NCI-H345 treated with DMSO at 0.1 percent for 48 hours (cell line): ENCODE results near the gene TMEM244.
"Not testable (repeated sequence)": the region's sequence is repeated elsewhere in the genome, so short reads cannot be mapped to it uniquely, and the experiment has no call there.

ENCODE experiments used
- DNase-seq: peaks from one replicate; lab custom pipeline; 2025; ENCODE audit not compliant: unreplicated experiment; lab: John Stamatoyannopoulos, UW

The TMEM244 gene

DNA sequence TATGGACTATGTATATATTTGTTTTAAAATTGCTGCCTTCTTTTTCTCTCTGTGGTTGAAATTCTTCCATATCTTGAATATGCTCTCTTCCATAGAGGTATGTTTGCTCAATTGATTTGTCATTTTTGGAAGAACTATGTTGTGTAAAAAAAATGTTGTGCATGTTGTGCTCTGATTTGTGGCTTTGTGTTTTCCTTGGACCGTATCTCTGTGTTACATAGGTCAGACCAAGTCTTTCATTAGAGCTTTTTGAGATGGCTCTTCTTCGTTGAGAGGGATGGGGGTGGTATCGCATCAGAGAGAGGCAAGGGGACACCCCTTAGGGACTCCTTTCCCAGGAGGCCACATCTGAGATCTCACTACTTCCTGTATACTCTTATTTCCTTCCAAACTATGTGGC lies 43.8 kb downstream of the TMEM244 start:
- DNase-seq, result no peak

DNA sequence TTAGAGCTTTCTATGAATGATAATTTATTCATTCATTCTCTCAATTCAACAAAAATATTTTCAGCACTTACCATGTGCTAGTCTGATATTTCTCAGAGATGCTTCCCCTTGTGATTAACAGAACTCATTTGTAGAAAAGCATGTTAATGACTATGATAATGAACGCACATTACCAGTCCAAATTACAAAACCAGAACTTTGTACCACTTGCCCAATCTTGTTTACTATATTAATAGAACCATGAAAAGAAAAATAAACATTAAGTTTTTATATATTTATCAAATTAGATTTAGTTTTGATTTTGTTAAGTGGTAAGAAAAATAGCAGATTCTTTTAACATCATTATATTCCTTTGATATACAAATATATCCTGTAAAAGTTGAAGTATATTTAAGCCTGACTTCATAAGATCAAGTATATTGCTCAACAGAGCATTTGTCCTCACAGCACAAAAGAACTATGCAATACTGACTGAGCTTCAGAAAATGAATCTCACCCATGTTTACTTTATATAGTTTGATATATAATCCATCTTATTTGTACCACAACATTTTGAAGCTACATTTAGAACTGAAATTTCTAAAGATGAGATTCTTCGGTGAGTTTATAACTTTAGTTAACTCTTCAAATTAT lies 48.9 kb downstream of the TMEM244 start:
- no peak for DNase-seq

DNA sequence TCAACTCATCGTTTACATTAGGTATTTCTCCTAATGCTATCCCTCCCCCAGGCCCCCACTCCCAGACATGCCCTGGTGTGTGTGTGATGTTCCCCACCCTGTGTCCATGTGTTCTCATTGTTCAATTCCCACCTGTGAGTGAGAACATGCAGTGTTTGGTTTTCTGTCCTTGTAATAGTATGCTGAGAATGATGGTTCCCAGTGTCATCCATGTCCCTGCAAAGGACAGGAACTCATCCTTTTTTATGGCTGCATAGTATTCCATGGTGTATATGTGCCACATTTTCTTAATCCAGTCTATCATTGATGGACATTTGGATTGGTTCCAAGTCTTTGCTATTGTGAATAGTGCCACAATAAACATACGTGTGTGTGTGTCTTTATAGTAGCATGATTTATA lies 54.0 kb downstream of the TMEM244 start:
- DNase-seq, result not testable (repeated sequence)

DNA sequence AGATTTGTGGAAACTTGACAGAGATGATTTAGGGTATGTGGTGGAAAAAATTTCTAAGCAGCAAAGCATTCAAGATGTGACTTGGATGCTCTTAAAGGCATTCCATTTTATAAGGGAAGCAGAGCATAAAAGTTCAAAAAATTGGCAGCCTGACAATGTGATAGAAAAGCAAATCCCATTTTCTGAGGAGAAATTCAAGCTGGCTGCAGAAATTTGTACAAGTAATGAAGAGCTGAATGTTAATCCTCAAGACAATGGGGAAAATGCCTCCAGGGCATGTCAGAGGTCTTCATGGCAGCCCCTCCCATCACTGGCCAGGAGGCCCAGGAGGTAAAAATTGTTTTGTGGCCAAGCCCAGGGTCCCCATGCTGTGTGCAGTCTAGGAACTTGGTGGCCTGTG lies 58.2 kb downstream of the TMEM244 start:
- not testable (repeated sequence) for DNase-seq

DNA sequence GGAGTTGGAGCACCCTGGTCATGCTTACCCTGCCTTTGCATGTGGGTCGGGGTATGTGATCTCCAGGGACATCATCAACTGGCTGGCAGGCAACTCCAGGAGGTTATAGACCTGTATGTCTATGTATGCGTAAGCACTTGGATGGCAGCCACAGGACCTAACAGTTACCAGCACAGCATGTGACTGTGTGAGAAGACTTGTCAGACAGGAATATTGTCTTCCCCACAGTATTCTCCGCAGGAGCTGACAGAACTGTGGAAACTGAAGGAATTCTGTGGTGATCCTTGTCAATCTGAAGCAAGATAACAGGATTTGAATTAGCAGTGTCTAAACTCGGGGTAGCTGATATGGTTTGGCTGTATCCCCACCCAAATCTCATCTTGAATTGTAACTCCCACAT lies 59.2 kb downstream of the TMEM244 start:
- no peak for DNase-seq

DNA sequence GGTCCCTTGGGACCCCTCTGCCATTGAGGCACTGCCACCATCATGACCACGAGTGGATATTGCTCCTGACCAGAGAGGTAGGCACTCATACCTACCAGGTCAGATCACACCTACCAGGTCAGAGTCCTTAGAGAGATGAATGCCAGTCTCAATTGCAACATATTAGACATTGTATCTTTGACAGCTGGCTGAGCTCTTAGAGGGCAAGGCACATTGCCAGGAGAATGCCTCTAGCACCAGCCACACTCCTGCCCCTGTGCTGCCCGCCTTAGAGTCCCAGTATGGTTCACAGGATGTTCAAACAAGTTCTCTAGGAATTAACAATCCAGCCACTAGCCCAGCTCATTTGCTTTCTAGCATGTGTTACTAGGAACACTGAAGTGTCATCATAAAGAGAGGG lies 65.9 kb downstream of the TMEM244 start:
- no peak for DNase-seq

DNA sequence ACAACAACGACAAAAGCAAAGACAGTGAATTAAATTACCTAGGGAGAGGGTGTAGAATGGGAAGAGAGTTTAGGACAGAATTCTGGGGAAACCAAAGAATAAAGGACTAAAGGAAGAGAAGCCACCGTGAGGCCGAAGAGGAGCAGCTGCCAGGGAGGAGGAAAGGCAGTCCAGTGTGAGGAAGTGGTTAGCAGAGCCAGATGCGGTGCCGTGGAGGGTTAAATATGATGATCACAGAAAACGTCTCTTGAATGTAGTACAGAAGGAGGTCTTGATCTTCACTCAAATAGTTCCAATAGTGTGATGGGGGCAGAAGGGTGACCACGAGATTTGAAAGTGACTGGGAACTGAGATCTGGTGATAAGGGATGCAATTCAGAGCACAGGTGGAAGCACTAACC lies 67.7 kb downstream of the TMEM244 start:
- no peak for DNase-seq

DNA sequence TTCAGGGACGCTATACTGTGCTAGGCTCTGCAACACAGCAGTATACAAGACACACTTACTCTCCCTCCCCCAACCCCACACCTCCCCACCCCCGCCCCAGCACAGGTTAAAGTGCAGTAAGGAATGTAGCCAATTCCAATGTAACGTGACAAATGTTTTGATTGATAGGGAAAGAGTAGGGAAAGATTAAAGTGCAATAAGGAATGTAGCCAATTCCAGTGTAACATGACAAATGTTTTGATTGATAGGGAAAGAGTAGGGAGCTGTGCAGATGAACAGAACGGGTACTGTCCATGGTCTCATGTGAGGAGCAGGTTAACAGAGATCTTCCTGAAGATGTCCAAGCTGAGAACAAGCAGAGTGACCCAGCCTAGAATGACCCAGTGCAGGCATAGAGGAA lies 69.1 kb downstream of the TMEM244 start:
- DNase-seq, result no peak

DNA sequence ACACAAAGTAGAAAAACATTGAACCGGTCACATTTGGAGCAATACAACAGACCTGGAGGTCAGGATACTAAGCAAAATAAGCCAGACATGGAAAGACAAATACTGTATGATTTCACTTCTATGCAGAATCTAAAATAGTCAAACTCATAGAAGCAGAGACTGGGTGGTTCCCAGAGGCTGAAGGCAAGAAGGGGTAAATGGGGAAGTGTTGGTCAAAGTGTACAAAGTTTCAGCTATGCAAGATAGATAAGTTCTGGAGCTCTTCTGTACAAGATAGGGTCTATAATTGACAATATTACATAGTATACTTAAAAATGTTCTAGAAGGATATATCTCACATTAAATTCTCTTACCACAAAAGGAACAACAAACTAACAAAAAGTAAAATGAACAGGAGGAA lies 70.3 kb downstream of the TMEM244 start:
- no peak for DNase-seq

DNA sequence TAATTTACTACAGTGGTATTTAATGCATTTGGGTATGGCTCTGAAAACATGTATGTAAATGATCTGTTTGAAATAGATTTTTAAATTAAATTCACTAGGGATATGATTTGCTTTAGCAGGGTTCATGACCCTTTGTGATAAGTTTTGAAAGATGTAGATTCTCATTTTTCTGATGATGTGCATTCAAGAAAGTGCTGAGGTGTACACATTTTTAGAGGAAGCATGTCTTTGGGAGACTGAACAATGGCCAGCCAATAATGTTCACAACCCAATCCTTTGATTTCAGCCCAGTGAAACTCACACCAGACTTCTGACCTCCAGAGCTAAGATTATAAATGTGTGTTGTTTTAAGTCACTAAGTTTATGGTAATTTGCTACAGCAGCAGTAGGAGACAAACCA lies 71.1 kb downstream of the TMEM244 start:
- no peak for DNase-seq

DNA sequence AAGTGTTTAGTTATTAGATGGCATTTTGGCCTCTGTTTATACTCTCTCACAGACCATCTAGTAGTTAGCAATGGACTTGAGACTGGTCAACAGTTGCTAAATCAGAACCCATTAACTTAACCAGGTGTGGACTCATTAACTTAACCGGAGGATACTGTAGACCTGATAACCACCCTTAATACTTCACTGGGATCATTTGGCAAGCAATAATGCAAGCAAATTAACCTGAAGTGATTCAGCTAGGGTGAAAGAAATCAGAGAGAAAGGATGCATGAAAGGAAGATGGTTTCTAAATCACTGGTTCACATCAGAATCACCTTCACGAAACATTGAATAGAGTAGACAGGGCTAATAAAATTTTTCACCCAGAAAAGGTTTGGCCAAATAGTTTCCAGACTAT lies 73.3 kb downstream of the TMEM244 start:
- no peak for DNase-seq

DNA sequence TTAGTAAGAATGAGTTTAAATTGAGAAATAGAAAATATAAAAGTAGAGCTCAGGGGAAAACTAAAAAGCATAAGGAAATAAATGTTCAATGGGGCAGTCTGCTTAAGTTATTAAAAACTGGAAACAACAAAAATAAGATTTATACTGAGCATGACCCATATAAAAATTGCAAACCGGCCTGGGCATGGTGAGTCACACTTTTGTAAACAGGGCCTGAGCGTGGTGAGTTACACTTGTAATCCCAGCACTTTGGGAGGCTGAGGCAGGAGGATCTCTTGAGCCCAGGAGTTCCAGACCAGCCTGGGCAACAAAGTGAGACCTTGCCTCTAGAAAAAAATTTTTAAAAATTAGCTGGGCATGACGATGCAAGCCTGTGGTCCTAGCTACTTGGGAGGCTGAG lies 74.6 kb downstream of the TMEM244 start:
- no peak for DNase-seq

DNA sequence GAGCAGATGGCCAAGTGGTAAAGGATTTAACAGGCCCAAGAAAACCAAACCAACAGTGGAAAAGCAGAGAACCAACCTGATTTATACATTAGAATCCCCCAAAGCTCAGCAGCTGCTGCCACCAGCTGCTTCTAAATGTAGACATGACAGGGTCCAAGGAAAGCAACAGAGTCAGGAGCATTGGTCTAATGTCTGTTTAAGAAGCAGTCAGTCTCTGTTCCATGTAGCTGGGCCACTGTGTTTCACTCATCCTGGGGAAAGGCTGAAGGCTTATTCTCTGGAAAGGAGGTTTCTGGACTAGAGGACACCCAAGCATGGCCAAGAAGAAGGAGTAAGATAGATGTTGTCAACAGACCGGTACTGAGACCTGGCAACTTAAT lies 75.4 kb downstream of the TMEM244 start:
- DNase-seq, result no peak

DNA sequence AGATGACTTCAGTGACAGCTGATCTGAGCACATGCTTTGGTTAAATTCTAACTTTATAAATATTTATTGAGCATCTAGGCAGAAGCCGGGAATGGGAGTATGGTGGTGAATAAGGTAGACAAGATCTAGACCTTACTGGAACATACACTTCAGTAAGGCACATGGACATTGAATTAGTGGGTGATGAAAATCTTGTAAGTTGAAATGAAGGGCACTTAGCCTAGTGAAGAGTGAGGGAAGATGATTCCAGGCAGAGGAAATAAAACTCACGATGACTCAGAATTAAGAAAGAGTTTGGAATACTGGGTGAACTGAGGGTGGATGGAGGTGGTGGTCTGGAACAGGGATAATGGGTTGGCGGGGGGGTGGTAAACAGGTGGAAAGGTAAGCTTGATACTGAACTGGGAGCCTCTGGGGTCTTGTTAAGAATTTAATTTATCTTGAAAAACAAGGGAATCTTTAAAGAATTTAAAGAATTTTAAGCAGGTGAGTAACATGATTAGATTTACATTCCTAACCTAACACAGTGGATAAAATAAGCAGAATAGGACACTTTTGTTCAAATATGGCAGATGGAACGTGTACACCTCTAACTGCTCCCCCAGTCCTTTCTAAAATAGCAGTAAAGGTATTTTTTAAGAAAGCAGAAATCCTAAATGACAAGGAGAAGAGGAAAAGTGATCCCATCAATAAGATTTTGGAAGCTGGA lies 75.9 kb downstream of the TMEM244 start:
- DNase-seq, result no peak
